Heart left ventricle (tissue), 16 donors: ENCODE measurements around the gene SP140. TPM values are rescaled to one million over a fixed set of nuclear protein-coding genes. Genes with fewer than 3 reads are reported as not detected.

ENCODE experiments used
- ATAC-seq, 4 donors: fragments of 200-7000 bp; cut with Tn5 transposase; one replicate each; pipeline ENCODE4 v1.9.1; 2020 to 2022; ENCODE audit warnings: moderate library complexity in 4 of 4, mild to moderate bottlenecking in 3 of 4, moderate number of reproducible peaks in 1 of 4
- DNase-seq, 5 donors: peaks; one replicate each; pipeline ENCODE4 v3.0.0-alpha.2; 2020
- H3K27ac ChIP-seq, 12 donors: fragments of 200-600 bp; sonication (generic) in 4 of 12; one replicate each; pipeline versions ENCODE4 v1.5.0 to v1.8.0; 2016 to 2022; ENCODE audit warnings: mild to moderate bottlenecking in 2 of 12
- H3K27me3 ChIP-seq, 9 donors: fragments of 200-600 bp; sonication (generic) in 2 of 9; one replicate each; pipeline versions ENCODE4 v1.5.1 to v1.8.0; 2016 to 2022; ENCODE audit warnings: mild to moderate bottlenecking in 3 of 9
- H3K36me3 ChIP-seq, 9 donors: fragments of 200-600 bp; sonication (generic) in 2 of 9; one replicate each; pipeline versions ENCODE4 v1.5.0 to v1.8.0; 2018 to 2022; ENCODE audit warnings: mild to moderate bottlenecking in 2 of 9
- H3K4me1 ChIP-seq, 12 donors: fragments of 200-600 bp; sonication (generic) in 4 of 12; one replicate each; pipeline versions ENCODE4 v1.5.0 to v1.8.0; 2016 to 2022; ENCODE audit warnings: mild to moderate bottlenecking in 3 of 12
- H3K4me3 ChIP-seq, 12 donors: fragments of 200-600 bp; sonication (generic) in 4 of 12; one replicate each; pipeline versions ENCODE4 v1.5.0 to v1.8.0; 2017 to 2022; ENCODE audit warnings: mild to moderate bottlenecking in 9 of 12, moderate library complexity in 4 of 12
- H3K9me3 ChIP-seq, 12 donors: fragments of 200-600 bp; sonication (generic) in 4 of 12; one replicate each; pipeline versions ENCODE4 v1.5.0 to v1.8.0; 2016 to 2022; ENCODE audit warnings: mild to moderate bottlenecking in 1 of 12
- CTCF ChIP-seq, 12 donors: fragments of 200-600 bp; sonication (generic) in 4 of 12; IDR thresholded peaks; one replicate each; pipeline versions ENCODE4 v1.5.0 to v1.8.0; 2018 to 2022; ENCODE audit warnings: antibody characterized with exemption in 12 of 12, mild to moderate bottlenecking in 5 of 12
- POLR2A ChIP-seq, 2 donors: fragments of 450-650 bp; IDR thresholded peaks; one replicate each; pipeline ENCODE4 v1.6.1; 2017; ENCODE audit warnings: antibody characterized with exemption in 2 of 2, mild to moderate bottlenecking in 2 of 2, moderate library complexity in 2 of 2
- WGBS, 4 donors: extraction: QIAGEN DNeasy Blood & Tissue Kit in 2 of 4; methylation state at CpG; one replicate each; pipeline versions ENCODE4 v1.1.5 to v1.1.7; 2013 to 2018; 5-methylcytosine and 5-hydroxymethylcytosine counted together
- intact Hi-C, 10 donors: fragments of 100-400 bp; cut with DNase I; formaldehyde crosslinking; loops; one replicate each; pipeline versions ENCODE4 v1.11.1 to v1.14.2; 2022
- polyA plus RNA-seq, 2 donors: library from polyadenylated mRNA; stranded (reverse); fragments of 200-250 nt; gene quantifications; one replicate each; pipeline ENCODE4 v1.2.3, GENCODE V29; 2013
- total RNA-seq, 9 donors: library from RNA; depleted of rRNA in 2 of 9; stranded (reverse); fragments of >200 nt in 2 of 9; fragmentation: NEBNext Ultra II Directional in 3 of 9; extraction: Animal tissue kit (Norgen Biotek cat#: 25700) in 3 of 9; gene quantifications; one replicate each; pipeline versions ENCODE4 v1.1.0 to v1.2.4, GENCODE V29; 2016 to 2023
- donor health status: ischemic (EF 13 %, LVEDD 7.1; RV severe dilation, severe dysfunction).
- donor health status: healthy with polysubstance abuse.
- donor health status: DM: no; HTN: yes; CAD: no.
- donor health status: DM: no; HTN: no; CAD: no.
- donor health status: ischemic (EF 25% LVEDD 6.9; RV normal size, moderate dysfunction).
- donor health status: ischemic (EF 25% LVEDD 5.7; RV mildly dilated, moderate dysfunction).
- donor health status: healthy.
- donor health status: DM: yes; HTN: yes; CAD: no.
- donor health status: ischemic (EF 35%, LVEDD 5.7; RV mildly dilated, moderate dysfunction).
- donor health status: nonischemic (EF 11% LVEDD 7.7; RV severe dilation, severe dysfunction).
- donor health status: DM: yes; HTN: yes; CAD: no.
- donor health status: PGD.
- donor health status: ischemic (EF 29% LVEDD 5.4; RV normal size, mild dysfunction).
- donor health status: nonischemic (EF 23%, LVEDD 6.1; RV moderate dilation, normal function).

The SP140 gene
- total and polyA plus RNA-seq, 11 donors = 0.46 to 9.6 (median 0.62) TPM

- Histone ChIP-seq H3K27ac (no peak overlapping the region), H3K4me3 (no peak overlapping the region), H3K9me3 (no peaks in the 10 kb centered on the region), H3K36me3 (peaks cover 0 to 97% (median 76%) of the 10 kb centered on the region in 9 donors), H3K4me1 (no peaks in the 10 kb centered on the region), H3K27me3 (no peaks in the 10 kb centered on the region)
- TF ChIP-seq CTCF (IDR thresholded peaks at IDR 0.05) = no peak
- no peak for TF ChIP-seq POLR2A (IDR thresholded peaks at IDR 0.05)
- WGBS, 4 donors = 60 to 83% (median 80%) methylated on average over 2 of the region's 2 CpGs
- DNase-seq (no peak), ATAC-seq (no peak)
- intact Hi-C loops = no loop called here
These were observed 44.3 kb upstream of the SP140 start for GRCh38 chr2:230181195-230181594.

GRCh38 chr2:230184727-230185578, 40.6 kb upstream of the SP140 start:
- intact Hi-C loops = no loop called here
- WGBS, 4 donors = 66 to 75% (median 68%) methylated on average over 10 of the region's 10 CpGs
- no peak overlapping the region for H3K4me3 ChIP-seq
- DNase-seq (no peak), ATAC-seq (no peak)
- H3K27ac ChIP-seq = no peak overlapping the region
- peaks cover 0 to 60% (median 40%) of the 10 kb centered on the region in 9 donors for H3K36me3 ChIP-seq
- no peaks in the 10 kb centered on the region for H3K4me1 ChIP-seq
- H3K27me3 ChIP-seq = no peaks in the 10 kb centered on the region
- TF ChIP-seq CTCF (IDR thresholded peaks at IDR 0.05) (no peak), POLR2A (IDR thresholded peaks at IDR 0.05) (no peak)
- peaks cover 0 to 3% (median 0%) of the 10 kb centered on the region in 12 donors for H3K9me3 ChIP-seq

- intact Hi-C loops = loop anchor here in 1 of 10 donors (10.0 kb wide), 1 partner anchor 412 kb away; no protein-coding TSS in a partner anchor
- Histone ChIP-seq H3K27me3 (no peaks in the 10 kb centered on the region), H3K27ac (peak overlapping the region in 4 of 12 donors; percentile 2 to 61 (median 29)), H3K4me3 (no peak overlapping the region), H3K9me3 (peaks cover 0 to 7% (median 0%) of the 10 kb centered on the region in 12 donors), H3K36me3 (peaks cover 0 to 100% (median 92%) of the 10 kb centered on the region in 9 donors), H3K4me1 (peaks cover 0 to 18% (median 0%) of the 10 kb centered on the region in 12 donors)
- 81 to 86% (median 84%) methylated on average over 10 of the region's 10 CpGs for WGBS, 4 donors
- ATAC-seq = peak in 1 of 4 donors; percentile 34
- no peak for TF ChIP-seq POLR2A (IDR thresholded peaks at IDR 0.05)
- TF ChIP-seq CTCF (IDR thresholded peaks at IDR 0.05) = no peak
- no peak for DNase-seq
These were observed 23.0 kb upstream of the SP140 start for GRCh38 chr2:230202430-230203109.
